IMR-90 (cell line): ENCODE data around the gene TPX2. TPM values are rescaled to one million over a fixed set of nuclear protein-coding genes. Genes with fewer than 3 reads are reported as not detected.

Experiments used
- ATAC-seq: fragments of 200-7000 bp; cut with Tn5 transposase; 2 replicates; pipeline ENCODE4 v1.9.1; 2020; ENCODE audit warnings: low read depth, mild to moderate bottlenecking, moderate library complexity
- BruUV-seq: library from RNA; stranded (reverse); fragments of 400-500 nt; replicated peaks from 2 replicates; lab custom pipeline; 2021; lab: Mats Ljungman, UMichigan
- CTCF ChIA-PET: fragments of 300-600 bp; formaldehyde crosslinking; extraction: SDS; loops from one replicate; lab custom pipeline; 2021; ENCODE audit warnings: antibody characterized with exemption; lab: Yijun Ruan, JAX
- POLR2A ChIA-PET: fragments of 300-600 bp; sonication (Branson Sonifier 250); formaldehyde crosslinking; loops from one replicate; lab custom pipeline; 2022; ENCODE audit warnings: antibody characterized with exemption; ENCODE audit not compliant: unreplicated experiment; lab: Charles Lee
- DNase-seq: peaks from one replicate; pipeline ENCODE4 v3.0.0; 2013
- H2AFZ ChIP-seq: replicated peaks from 2 replicates; pipeline ENCODE3; 2013; ENCODE audit warnings: low read length, mild to moderate bottlenecking; ENCODE audit not compliant: poor library complexity
- H2AK5ac ChIP-seq: 2 replicates; pipeline ENCODE4 v1.6.1; 2013; ENCODE audit warnings: low read depth, low read length, inconsistent platforms
- H2AK9ac ChIP-seq: replicated peaks from 2 replicates; pipeline ENCODE3; 2013; ENCODE audit warnings: mild to moderate bottlenecking, low read depth, low read length, moderate library complexity; ENCODE audit not compliant: poor library complexity
- H2BK120ac ChIP-seq: 2 replicates; pipeline ENCODE4 v1.6.1; 2013; ENCODE audit warnings: low read depth, low read length, inconsistent platforms
- H2BK15ac ChIP-seq: 3 replicates; pipeline ENCODE4 v1.6.1; 2013; ENCODE audit warnings: low read depth, low read length, inconsistent platforms
- H2BK20ac ChIP-seq: 2 replicates; pipeline ENCODE4 v1.6.1; 2013; ENCODE audit warnings: low read depth, mild to moderate bottlenecking, inconsistent platforms, low read length, moderate library complexity
- H2BK5ac ChIP-seq: 2 replicates; pipeline ENCODE4 v1.6.1; 2013; ENCODE audit warnings: mild to moderate bottlenecking, low read depth, low read length, inconsistent platforms; ENCODE audit not compliant: poor library complexity, severe bottlenecking
- H3K14ac ChIP-seq: replicated peaks from 2 replicates; pipeline ENCODE4 v1.6.1; 2013; ENCODE audit warnings: low read depth, low read length, inconsistent platforms
- H3K18ac ChIP-seq: 2 replicates; pipeline ENCODE4 v1.6.1; 2013; ENCODE audit warnings: low read depth, low read length, control low read depth
- H3K23ac ChIP-seq: 2 replicates; pipeline ENCODE4 v1.6.1; 2013; ENCODE audit warnings: low read depth, low read length, inconsistent platforms
- H3K27ac ChIP-seq: 2 replicates; pipeline ENCODE4 v1.5.1; 2013; ENCODE audit warnings: mild to moderate bottlenecking, control low read depth, low read length; ENCODE audit not compliant: insufficient read depth
- H3K27me3 ChIP-seq: 2 replicates; pipeline ENCODE4 v1.6.1; 2013; ENCODE audit warnings: low read length; ENCODE audit not compliant: control insufficient read depth, insufficient read depth
- H3K36me3 ChIP-seq: 2 replicates; pipeline ENCODE4 v1.6.1; 2013; ENCODE audit warnings: low read length, mixed read lengths; ENCODE audit not compliant: control insufficient read depth, insufficient read depth
- H3K4ac ChIP-seq: 2 replicates; pipeline ENCODE4 v1.6.1; 2013; ENCODE audit warnings: low read depth, low read length, inconsistent platforms
- H3K4me1 ChIP-seq: 2 replicates; pipeline ENCODE4 v1.6.1; 2013; ENCODE audit warnings: low read length, mixed read lengths; ENCODE audit not compliant: control insufficient read depth, insufficient read depth
- H3K4me2 ChIP-seq: 2 replicates; pipeline ENCODE4 v1.6.1; 2013; ENCODE audit warnings: low read depth, mild to moderate bottlenecking, control low read depth, low read length, moderate library complexity
- H3K4me3 ChIP-seq: 2 replicates; pipeline ENCODE4 v1.5.1; 2013; ENCODE audit warnings: low read depth, mild to moderate bottlenecking, control low read depth, low read length, moderate library complexity; ENCODE audit not compliant: insufficient read depth
- H3K56ac ChIP-seq: 2 replicates; pipeline ENCODE4 v1.6.1; 2013; ENCODE audit warnings: low read length, inconsistent platforms; ENCODE audit not compliant: insufficient read depth; ENCODE audit errors: extremely low read depth
- H3K79me1 ChIP-seq, 2 experiments: 2 replicates each; pipeline ENCODE4 v1.6.1; 2013; ENCODE audit warnings: low read length in 2 of 2, inconsistent platforms in 1 of 2, low read depth in 1 of 2
- H3K9ac ChIP-seq: 2 replicates; pipeline ENCODE4 v1.6.1; 2013; ENCODE audit warnings: low read depth, low read length, control low read depth
- H3K9me1 ChIP-seq: 2 replicates; pipeline ENCODE4 v1.6.1; 2013; ENCODE audit warnings: low read length, inconsistent platforms; ENCODE audit not compliant: insufficient read depth
- H3K9me3 ChIP-seq: 2 replicates; pipeline ENCODE4 v1.6.1; 2013; ENCODE audit warnings: low read length; ENCODE audit not compliant: control insufficient read depth, insufficient read depth
- H4K20me1 ChIP-seq: 2 replicates; pipeline ENCODE4 v1.6.1; 2013; ENCODE audit warnings: low read length, inconsistent platforms; ENCODE audit not compliant: insufficient read depth
- H4K5ac ChIP-seq: 2 replicates; pipeline ENCODE4 v1.6.1; 2013; ENCODE audit warnings: mild to moderate bottlenecking, low read depth, low read length, control low read depth
- H4K8ac ChIP-seq, 2 experiments: 2 replicates each; pipeline ENCODE4 v1.6.1; 2013; ENCODE audit warnings: low read depth in 2 of 2, low read length in 2 of 2, control low read depth in 1 of 2, inconsistent platforms in 1 of 2
- H4K91ac ChIP-seq: 2 replicates; pipeline ENCODE4 v1.6.1; 2013; ENCODE audit warnings: low read depth, low read length, inconsistent platforms; ENCODE audit not compliant: insufficient read depth
- CEBPB ChIP-seq: IDR thresholded peaks from 2 replicates; pipeline ENCODE4 v1.6.1; 2012; ENCODE audit warnings: low read depth, low read length, improper control_type of control experiment
- WGBS, 2 experiments: methylation state at CpG; one replicate each; pipeline versions ENCODE4 v1.1.5 to v1.1.7; 2013; ENCODE audit warnings: missing lambda C conversion rate in 2 of 2; ENCODE audit not compliant: insufficient read length in 1 of 2; ENCODE audit errors: extremely low coverage in 2 of 2; 5-methylcytosine and 5-hydroxymethylcytosine counted together
- dilution Hi-C: fragments of 300-500 bp; cut with HindIII; formaldehyde crosslinking; loops from one replicate; pipeline ENCODE4 v1.14.3; 2018; ENCODE audit warnings: low sequenced_read_pairs; ENCODE audit not compliant: unreplicated experiment
- in situ Hi-C: fragments of 300-500 bp; cut with MboI; formaldehyde crosslinking; loops from 3 replicates; pipeline ENCODE4 v1.14.3; 2019; ENCODE audit warnings: low sequenced_read_pairs, inconsistent platforms, mixed read lengths
- intact Hi-C: fragments of 100-400 bp; cut with micrococcal nuclease; formaldehyde crosslinking; loops from 2 replicates; pipeline ENCODE4 v1.10.0; 2022
- polyA plus RNA-seq, 3 experiments: library from polyadenylated mRNA; depleted of rRNA; stranded (reverse); fragments of >200 nt; gene quantifications; 2 replicates each; pipeline ENCODE4 v1.2.3, GENCODE V29; 2012; ENCODE audit warnings: low replicate concordance in 1 of 3
- total RNA-seq: library from RNA; depleted of rRNA; stranded (reverse); fragments of >200 nt; gene quantifications from 2 replicates; pipeline ENCODE4 v1.2.3, GENCODE V29; 2012
- TF ChIP-seq, protein P1 (sequence below): conservative IDR thresholded peaks from 2 replicates; pipeline ENCODE4 v1.5.1; 2012; ENCODE audit warnings: mild to moderate bottlenecking, low read depth, low read length, improper control_type of control experiment

TPX2 gene
- total and polyA plus RNA-seq, 2 of the 4 experiments (the other 2 are of a cell fraction): 28.5 to 72.2 TPM

GRCh38 chr20:31815408-31816188, 76.5 kb downstream of the TPX2 start:
- H3K56ac ChIP-seq: no peak overlapping the region
- TF ChIP-seq, protein P1, sequence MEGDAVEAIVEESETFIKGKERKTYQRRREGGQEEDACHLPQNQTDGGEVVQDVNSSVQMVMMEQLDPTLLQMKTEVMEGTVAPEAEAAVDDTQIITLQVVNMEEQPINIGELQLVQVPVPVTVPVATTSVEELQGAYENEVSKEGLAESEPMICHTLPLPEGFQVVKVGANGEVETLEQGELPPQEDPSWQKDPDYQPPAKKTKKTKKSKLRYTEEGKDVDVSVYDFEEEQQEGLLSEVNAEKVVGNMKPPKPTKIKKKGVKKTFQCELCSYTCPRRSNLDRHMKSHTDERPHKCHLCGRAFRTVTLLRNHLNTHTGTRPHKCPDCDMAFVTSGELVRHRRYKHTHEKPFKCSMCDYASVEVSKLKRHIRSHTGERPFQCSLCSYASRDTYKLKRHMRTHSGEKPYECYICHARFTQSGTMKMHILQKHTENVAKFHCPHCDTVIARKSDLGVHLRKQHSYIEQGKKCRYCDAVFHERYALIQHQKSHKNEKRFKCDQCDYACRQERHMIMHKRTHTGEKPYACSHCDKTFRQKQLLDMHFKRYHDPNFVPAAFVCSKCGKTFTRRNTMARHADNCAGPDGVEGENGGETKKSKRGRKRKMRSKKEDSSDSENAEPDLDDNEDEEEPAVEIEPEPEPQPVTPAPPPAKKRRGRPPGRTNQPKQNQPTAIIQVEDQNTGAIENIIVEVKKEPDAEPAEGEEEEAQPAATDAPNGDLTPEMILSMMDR: no peak
- peak; percentile 49; the same call in 1 of the 2 replicates for TF ChIP-seq CEBPB
- peaks cover 3 to 15% of the 10 kb centered on the region in 2 experiments; a peak in 3 of 4 replicates for H3K79me1 ChIP-seq
- H2BK15ac ChIP-seq: no peak overlapping the region; the same call in 2 of the 3 replicates
- no peak overlapping the region for H3K4me3 ChIP-seq
- POLR2A ChIA-PET: no interaction called here
- no peak overlapping the region for H4K91ac ChIP-seq
- H2AK5ac ChIP-seq: no peak overlapping the region
- H3K9me3 ChIP-seq: no peaks in the 10 kb centered on the region
- no peaks in the 10 kb centered on the region for H3K27me3 ChIP-seq
- 0 out of 2 replicates have a peak, but pooled peaks cover 4% of the 10 kb centered on the region for H4K20me1 ChIP-seq
- peaks cover 21% of the 10 kb centered on the region for H3K4me1 ChIP-seq
- peaks cover 19% of the 10 kb centered on the region for H3K9me1 ChIP-seq
- H3K9ac ChIP-seq: no peak overlapping the region
- intact Hi-C loops: no loop called here
- no peak overlapping the region for H3K4me2 ChIP-seq
- in situ Hi-C loops: no loop called here
- WGBS, 2 experiments: 100% methylated on average over 2 of the region's 9 CpGs; no CpG with 5 or more reads in 1 of the 2 experiments
- 0 out of 2 replicates have a peak overlapping the region, but pooled peaks have one; percentile 3 for H3K4ac ChIP-seq
- H4K5ac ChIP-seq: no peak overlapping the region
- DNase-seq (no peak), ATAC-seq (no peak)
- no peak overlapping the region for H3K27ac ChIP-seq
- H2BK120ac ChIP-seq: no peak overlapping the region
- no peak overlapping the region for H2AFZ ChIP-seq
- H3K14ac ChIP-seq: no peak overlapping the region
- H2BK5ac ChIP-seq: no peak overlapping the region
- H2BK20ac ChIP-seq: no peak overlapping the region
- H3K36me3 ChIP-seq: no peaks in the 10 kb centered on the region
- H3K23ac ChIP-seq: no peak overlapping the region
- dilution Hi-C loops: no loop called here
- no peak overlapping the region for H4K8ac ChIP-seq
- CTCF ChIA-PET: no interaction called here
- BruUV-seq: no TSS peak
- no peak overlapping the region for H3K18ac ChIP-seq
- peak overlapping the region; percentile 23 for H2AK9ac ChIP-seq
